ENCODE measurements around the gene LCTL. TPM values are rescaled to one million over a fixed set of nuclear protein-coding genes. Genes with fewer than 3 reads are reported as not detected.
A peak's percentile ranks its signal among the peaks of the same experiment; 100 is the strongest.
"Not testable (repeated sequence)": the region's sequence is repeated elsewhere in the genome, so short reads cannot be mapped to it uniquely, and the experiment has no call there.

The LCTL gene
- total RNA-seq, 1 donor from 2014 or later = 0.36 TPM

DNA sequence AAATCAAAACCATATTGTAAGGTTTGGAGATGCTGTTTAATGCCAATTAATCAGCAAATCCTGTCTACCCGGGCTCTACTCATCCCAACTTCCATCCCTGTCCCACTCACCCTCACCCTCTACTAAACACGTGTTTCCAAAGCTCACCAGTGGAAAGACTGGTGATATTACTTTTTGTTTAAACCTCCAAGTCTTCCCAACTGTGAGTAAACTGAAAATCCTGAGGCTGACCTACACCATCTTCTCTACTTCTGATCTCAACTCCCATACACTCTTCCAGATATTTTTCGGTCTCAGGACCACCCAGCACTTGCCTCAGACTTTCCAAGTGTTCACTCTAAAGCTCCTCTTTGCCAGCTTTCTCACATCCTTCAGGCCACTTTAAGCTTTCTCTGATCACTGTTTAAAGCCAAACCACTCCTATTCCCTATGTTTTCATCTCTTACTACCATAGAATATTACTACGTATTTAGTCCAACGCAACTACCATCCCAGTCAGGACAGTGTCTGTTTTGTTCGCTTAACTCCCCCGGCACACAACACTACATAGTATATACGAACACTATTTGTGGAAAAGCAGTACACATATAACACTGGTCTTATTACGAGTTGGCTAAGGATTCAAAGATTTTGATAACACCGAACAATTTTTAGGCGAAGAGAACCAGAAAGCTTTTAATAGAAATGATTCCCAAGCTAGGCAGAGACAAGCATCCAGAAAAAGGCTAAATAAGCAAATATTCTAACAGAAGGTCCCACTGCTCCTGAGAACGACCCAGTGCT is 61.8 kb downstream of the LCTL start:
- TF ChIP-seq, protein P1, sequence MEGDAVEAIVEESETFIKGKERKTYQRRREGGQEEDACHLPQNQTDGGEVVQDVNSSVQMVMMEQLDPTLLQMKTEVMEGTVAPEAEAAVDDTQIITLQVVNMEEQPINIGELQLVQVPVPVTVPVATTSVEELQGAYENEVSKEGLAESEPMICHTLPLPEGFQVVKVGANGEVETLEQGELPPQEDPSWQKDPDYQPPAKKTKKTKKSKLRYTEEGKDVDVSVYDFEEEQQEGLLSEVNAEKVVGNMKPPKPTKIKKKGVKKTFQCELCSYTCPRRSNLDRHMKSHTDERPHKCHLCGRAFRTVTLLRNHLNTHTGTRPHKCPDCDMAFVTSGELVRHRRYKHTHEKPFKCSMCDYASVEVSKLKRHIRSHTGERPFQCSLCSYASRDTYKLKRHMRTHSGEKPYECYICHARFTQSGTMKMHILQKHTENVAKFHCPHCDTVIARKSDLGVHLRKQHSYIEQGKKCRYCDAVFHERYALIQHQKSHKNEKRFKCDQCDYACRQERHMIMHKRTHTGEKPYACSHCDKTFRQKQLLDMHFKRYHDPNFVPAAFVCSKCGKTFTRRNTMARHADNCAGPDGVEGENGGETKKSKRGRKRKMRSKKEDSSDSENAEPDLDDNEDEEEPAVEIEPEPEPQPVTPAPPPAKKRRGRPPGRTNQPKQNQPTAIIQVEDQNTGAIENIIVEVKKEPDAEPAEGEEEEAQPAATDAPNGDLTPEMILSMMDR (IDR thresholded peaks at IDR 0.05; ENCODE audit: unreplicated experiment) = no peak
- Mint-ChIP-seq H3K4me3 (peak overlapping the region; percentile 100), H3K27me3 (ENCODE audit: low read depth) (no peaks in the 10 kb centered on the region), H3K36me3 (peaks cover 28% of the 10 kb centered on the region), H3K27ac (peak overlapping the region; percentile 99), H3K4me1 (peaks cover 30% of the 10 kb centered on the region), H3K9me3 (no peaks in the 10 kb centered on the region)
- DNase-seq (ENCODE audit: low spot score in 2 of 2, unreplicated experiment in 2 of 2) = no peak

- Mint-ChIP-seq H3K4me3 (peak overlapping the region; percentile 100), H3K36me3 (peaks cover 30% of the 10 kb centered on the region), H3K27ac (peak overlapping the region; percentile 80), H3K4me1 (peaks cover 30% of the 10 kb centered on the region)
- H3K9me3 Mint-ChIP-seq; DNase-seq (ENCODE audit: low spot score in 2 of 2, unreplicated experiment in 2 of 2); H3K27me3 Mint-ChIP-seq (ENCODE audit: low read depth): not testable (repeated sequence)
Observed at GRCh38 chr15:66503041-66503648, 62.7 kb downstream of the LCTL start.

GRCh38 chr15:66502491-66502890 is 63.3 kb downstream of the LCTL start:
- H3K9me3 Mint-ChIP-seq = no peaks in the 10 kb centered on the region
- H3K36me3 Mint-ChIP-seq = peaks cover 33% of the 10 kb centered on the region
- H3K27me3 Mint-ChIP-seq (ENCODE audit: low read depth) = no peaks in the 10 kb centered on the region
- H3K4me3 Mint-ChIP-seq = peak overlapping the region; percentile 100
- peaks cover 35% of the 10 kb centered on the region for H3K4me1 Mint-ChIP-seq
- TF ChIP-seq, protein P1 (IDR thresholded peaks at IDR 0.05; ENCODE audit: unreplicated experiment) = no peak
- peak overlapping the region; percentile 80 for H3K27ac Mint-ChIP-seq
- DNase-seq (ENCODE audit: low spot score in 2 of 2, unreplicated experiment in 2 of 2) = no peak

GRCh38 chr15:66500346-66500745 is 65.5 kb downstream of the LCTL start:
- H3K27ac Mint-ChIP-seq = peak overlapping the region; percentile 35
- peaks cover 37% of the 10 kb centered on the region for H3K36me3 Mint-ChIP-seq
- DNase-seq (ENCODE audit: low spot score in 2 of 2, unreplicated experiment in 2 of 2); H3K9me3 Mint-ChIP-seq; H3K27me3 Mint-ChIP-seq (ENCODE audit: low read depth); H3K4me3 Mint-ChIP-seq: not testable (repeated sequence)
- peaks cover 29% of the 10 kb centered on the region for H3K4me1 Mint-ChIP-seq

GRCh38 chr15:66498501-66499386 is 67.1 kb downstream of the LCTL start:
- H3K4me3 Mint-ChIP-seq = no peak overlapping the region
- peaks cover 25% of the 10 kb centered on the region for H3K4me1 Mint-ChIP-seq
- TF ChIP-seq, protein P1 (IDR thresholded peaks at IDR 0.05; ENCODE audit: unreplicated experiment) = peak; percentile 59
- H3K9me3 Mint-ChIP-seq = no peaks in the 10 kb centered on the region
- H3K27ac Mint-ChIP-seq = peak overlapping the region; percentile 69
- peaks cover 40% of the 10 kb centered on the region for H3K36me3 Mint-ChIP-seq
- H3K27me3 Mint-ChIP-seq (ENCODE audit: low read depth) = no peaks in the 10 kb centered on the region
- no peak for DNase-seq (ENCODE audit: low spot score in 2 of 2, unreplicated experiment in 2 of 2)

Other genes with a start within 250 kb of the LCTL start
- gene TIPIN, start 209.3 kb downstream of the LCTL start, total RNA-seq = 9.5 to 10.5 TPM (median 10.2 TPM) in 3 replicates
- 24.7 to 27.6 TPM (median 26.7 TPM) in 3 replicates for gene MAP2K1, start 179.1 kb downstream of the LCTL start, total RNA-seq
- 18.5 to 21.7 TPM (median 18.9 TPM) in 3 replicates for gene SNAPC5, start 68.2 kb downstream of the LCTL start, total RNA-seq
- 2,828 to 2,958 TPM (median 2,943 TPM) in 3 replicates for gene RPL4, start 61.1 kb downstream of the LCTL start, total RNA-seq
- 14.0 to 16.5 TPM (median 14.1 TPM) in 3 replicates for gene ZWILCH, start 60.7 kb downstream of the LCTL start, total RNA-seq
- 164 to 176 TPM (median 176 TPM) in 3 replicates for gene SMAD6, start 136.2 kb upstream of the LCTL start, total RNA-seq